DND-41 (cell line): ENCODE results near the gene PRLH.

Experiments
- EZH2 ChIP-seq: IDR thresholded peaks from 3 replicates; pipeline ENCODE4 v1.6.1; 2012; ENCODE audit warnings: borderline replicate concordance, low read depth, mild to moderate bottlenecking, moderate library complexity, low read length, inconsistent platforms; ENCODE audit not compliant: severe bottlenecking
- TF ChIP-seq, protein P1 (sequence below): IDR thresholded peaks from 2 replicates; pipeline ENCODE4 v1.5.1; 2012; ENCODE audit warnings: borderline replicate concordance, low read length, moderate library complexity, mild to moderate bottlenecking; ENCODE audit not compliant: poor library complexity, severe bottlenecking; ENCODE audit errors: extremely low read depth

DNA sequence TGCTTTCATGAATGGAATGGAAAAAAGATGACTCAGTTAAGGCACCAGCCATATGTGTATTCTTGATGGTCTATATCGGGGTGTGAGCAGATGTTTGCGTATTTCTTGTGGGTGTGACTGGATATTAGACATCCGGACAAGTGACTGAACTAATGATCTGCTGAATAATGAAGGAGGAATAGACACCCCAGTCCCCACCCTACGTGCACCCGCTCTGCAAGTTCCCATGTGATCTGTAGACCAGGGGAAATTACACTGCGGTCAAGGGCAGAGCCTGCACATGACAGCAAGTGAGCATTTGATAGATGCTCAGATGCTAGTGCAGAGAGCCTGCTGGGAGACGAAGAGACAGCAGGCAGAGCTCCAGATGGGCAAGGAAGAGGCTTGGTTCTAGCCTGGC lies 12.4 kb upstream of the PRLH start:
- TF ChIP-seq, protein P1, sequence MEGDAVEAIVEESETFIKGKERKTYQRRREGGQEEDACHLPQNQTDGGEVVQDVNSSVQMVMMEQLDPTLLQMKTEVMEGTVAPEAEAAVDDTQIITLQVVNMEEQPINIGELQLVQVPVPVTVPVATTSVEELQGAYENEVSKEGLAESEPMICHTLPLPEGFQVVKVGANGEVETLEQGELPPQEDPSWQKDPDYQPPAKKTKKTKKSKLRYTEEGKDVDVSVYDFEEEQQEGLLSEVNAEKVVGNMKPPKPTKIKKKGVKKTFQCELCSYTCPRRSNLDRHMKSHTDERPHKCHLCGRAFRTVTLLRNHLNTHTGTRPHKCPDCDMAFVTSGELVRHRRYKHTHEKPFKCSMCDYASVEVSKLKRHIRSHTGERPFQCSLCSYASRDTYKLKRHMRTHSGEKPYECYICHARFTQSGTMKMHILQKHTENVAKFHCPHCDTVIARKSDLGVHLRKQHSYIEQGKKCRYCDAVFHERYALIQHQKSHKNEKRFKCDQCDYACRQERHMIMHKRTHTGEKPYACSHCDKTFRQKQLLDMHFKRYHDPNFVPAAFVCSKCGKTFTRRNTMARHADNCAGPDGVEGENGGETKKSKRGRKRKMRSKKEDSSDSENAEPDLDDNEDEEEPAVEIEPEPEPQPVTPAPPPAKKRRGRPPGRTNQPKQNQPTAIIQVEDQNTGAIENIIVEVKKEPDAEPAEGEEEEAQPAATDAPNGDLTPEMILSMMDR = no peak
- TF ChIP-seq EZH2 = no peak
